HG03378 (cell line): Measurements from ENCODE around the gene FHOD3.
"Not testable (repeated sequence)": the region's sequence is repeated elsewhere in the genome, so short reads cannot be mapped to it uniquely, and the experiment has no call there.

ENCODE experiments used
- ATAC-seq: cut with Tn5 transposase; IDR thresholded peaks from one replicate; pipeline ENCODE4 v1.9.1; 2021; ENCODE audit warnings: mild to moderate bottlenecking, moderate library complexity; ENCODE audit not compliant: unreplicated experiment

Gene FHOD3

GRCh38 chr18:36719630-36720029 is 422.1 kb downstream of the FHOD3 start:
- ATAC-seq: no peak

DNA sequence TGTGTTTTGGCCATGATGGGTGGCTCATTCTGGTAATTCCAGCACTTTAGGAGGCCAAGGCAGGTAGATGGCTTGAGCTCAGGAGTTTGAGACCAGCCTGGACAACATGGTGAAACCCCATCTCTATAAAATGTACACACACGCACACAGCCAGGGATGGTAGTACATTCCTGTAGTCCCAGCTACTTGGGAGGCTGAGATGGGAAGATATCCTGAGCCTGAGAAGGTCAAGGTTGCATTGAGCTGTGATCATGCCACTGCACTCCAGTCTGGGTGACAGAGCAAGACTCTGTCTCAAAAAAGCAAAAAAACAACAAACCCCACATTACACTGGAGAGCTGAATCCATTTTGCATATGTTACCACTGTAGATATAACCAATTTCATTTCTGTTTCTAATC is 423.8 kb downstream of the FHOD3 start:
- not testable (repeated sequence) for ATAC-seq

GRCh38 chr18:36724169-36724568 is 426.7 kb downstream of the FHOD3 start:
- no peak for ATAC-seq

GRCh38 chr18:36724591-36725001 is 427.1 kb downstream of the FHOD3 start:
- ATAC-seq: no peak

DNA sequence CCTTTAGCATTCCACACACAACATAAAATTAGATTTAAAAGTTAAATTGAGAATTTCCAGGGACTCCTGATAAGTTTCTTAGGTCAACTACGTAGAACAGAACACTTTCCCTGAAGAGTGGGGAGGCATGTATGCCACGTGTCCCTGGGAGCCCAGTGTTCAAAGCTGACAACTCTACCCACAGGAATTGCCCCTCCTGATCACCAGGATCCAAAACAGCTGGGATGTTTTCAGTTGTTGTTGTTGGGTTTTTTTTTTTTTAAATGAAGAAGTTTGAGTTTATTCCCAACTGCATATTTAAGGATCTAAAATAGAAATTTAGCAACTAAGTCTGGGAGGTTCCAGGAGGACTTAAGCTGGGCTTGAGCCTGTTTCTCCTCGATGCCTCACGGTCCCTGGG is 430.8 kb downstream of the FHOD3 start:
- no peak for ATAC-seq

DNA sequence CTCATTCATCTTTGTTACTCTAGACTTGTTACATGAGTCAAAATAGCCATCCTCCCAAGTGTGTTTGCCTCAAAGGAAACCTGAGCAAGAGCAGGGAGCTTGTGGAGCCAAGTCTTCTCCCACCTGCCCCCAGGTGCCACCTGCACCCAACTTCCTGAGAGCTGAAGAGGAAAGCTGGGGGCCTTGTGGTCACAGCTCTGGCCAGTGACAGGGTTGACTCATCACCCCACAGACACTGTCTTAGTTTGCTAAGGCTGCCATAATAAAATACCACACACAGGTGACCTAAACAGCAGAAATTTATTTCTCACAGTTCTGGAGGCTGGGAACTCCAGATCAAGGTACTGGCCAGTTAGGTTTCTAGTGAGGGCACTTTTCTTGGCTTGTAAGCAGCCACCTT is 431.7 kb downstream of the FHOD3 start:
- no peak for ATAC-seq

GRCh38 chr18:36732264-36732663 is 434.8 kb downstream of the FHOD3 start:
- ATAC-seq: no peak

DNA sequence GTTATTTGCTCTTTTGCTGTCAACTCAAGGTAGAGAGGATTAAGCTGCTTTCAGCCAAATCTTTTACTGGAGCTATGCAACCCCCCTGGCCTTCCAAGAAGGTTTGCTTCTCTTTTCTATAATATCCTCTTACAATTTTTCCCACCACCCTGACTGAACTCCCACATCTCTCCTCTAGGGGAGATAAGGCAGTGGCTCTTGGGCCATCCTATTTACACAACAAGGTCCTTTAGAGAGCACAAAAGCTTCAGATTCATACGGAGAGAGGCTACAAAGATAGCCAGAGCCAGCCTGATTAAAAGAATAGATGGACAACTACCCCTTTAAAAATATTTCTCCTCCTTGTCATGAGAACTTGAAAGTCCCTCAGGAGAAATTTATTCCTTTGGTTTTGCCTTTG is 435.6 kb downstream of the FHOD3 start:
- no peak for ATAC-seq

- no peak for ATAC-seq
Measured at GRCh38 chr18:36734596-36734995, 437.1 kb downstream of the FHOD3 start.

DNA sequence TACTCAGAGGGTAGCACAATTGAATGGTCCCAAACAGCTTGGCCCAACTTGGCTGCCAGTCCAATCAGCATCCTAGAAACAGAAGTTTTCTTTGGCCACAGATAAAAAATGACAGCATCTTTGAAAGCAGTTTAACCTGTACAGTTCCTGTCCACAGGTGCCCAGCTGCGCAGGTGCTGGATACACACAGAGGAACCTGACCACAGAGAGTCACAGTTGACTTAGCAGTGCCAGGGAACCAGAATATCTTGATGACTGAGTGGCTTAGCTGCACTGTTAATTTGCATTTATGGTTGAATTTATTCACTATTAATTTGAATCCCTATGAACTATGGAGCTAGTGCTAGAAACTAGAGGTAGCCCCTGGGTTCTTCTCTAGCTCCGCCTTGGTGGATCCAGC is 437.6 kb downstream of the FHOD3 start:
- no peak for ATAC-seq

DNA sequence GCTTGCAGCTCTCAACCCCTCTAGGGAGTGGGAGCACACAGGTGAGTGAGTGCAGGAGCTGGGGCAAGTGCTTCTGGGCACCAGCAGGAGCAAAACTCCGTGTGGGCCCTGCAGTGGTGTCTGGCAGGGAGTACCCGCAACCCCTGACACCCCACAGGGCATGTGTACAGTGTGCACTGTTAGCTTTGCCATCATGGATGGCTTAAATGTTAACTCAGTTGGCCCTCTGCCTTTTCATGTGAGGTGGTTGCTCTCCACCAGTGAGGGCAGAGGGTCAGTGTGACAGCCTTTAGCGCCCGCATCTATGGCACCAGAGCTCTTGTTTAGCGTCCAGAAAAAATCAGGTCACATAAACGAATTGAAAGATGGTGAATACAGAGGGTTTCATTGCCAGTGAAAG is 438.6 kb downstream of the FHOD3 start:
- ATAC-seq: no peak

GRCh38 chr18:36737316-36737715 is 439.8 kb downstream of the FHOD3 start:
- ATAC-seq: no peak

GRCh38 chr18:36744261-36744876 is 446.9 kb downstream of the FHOD3 start:
- ATAC-seq: no peak

DNA sequence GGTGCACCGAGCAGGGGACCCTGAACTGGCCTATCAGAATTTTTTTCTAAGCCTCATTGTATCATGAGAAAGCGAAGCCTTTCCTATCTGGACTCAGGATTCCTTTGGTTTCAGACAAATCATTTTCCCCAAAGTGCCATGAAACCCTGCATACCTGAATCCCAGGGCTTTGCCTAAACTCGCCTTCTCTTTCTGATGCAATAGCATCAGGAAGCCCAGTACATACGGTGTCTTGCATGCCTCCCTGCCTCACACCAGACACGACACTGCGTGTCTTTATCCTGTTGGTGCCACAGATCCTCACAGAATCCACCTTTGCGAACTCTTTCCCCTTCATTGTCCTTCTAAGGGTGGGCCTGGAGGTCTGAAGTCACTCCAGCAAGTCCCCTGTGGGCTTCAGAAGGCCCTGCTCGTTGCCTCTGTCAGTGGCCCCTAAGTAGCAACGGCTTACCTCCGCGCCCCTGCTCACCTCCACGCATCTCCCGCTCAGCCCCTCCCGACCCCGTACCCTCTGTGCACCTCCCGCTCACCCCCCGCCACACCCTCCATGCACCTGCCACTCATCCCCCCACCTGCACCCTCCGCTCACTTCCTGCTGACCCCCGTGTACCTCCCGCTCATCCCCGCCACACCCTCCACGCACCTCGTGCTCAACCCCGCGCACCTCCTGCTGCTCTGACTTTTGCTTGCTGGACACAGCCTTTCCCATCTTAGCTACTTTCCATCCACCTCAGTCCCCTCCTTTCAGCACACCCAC is 447.9 kb downstream of the FHOD3 start:
- ATAC-seq: no peak

DNA sequence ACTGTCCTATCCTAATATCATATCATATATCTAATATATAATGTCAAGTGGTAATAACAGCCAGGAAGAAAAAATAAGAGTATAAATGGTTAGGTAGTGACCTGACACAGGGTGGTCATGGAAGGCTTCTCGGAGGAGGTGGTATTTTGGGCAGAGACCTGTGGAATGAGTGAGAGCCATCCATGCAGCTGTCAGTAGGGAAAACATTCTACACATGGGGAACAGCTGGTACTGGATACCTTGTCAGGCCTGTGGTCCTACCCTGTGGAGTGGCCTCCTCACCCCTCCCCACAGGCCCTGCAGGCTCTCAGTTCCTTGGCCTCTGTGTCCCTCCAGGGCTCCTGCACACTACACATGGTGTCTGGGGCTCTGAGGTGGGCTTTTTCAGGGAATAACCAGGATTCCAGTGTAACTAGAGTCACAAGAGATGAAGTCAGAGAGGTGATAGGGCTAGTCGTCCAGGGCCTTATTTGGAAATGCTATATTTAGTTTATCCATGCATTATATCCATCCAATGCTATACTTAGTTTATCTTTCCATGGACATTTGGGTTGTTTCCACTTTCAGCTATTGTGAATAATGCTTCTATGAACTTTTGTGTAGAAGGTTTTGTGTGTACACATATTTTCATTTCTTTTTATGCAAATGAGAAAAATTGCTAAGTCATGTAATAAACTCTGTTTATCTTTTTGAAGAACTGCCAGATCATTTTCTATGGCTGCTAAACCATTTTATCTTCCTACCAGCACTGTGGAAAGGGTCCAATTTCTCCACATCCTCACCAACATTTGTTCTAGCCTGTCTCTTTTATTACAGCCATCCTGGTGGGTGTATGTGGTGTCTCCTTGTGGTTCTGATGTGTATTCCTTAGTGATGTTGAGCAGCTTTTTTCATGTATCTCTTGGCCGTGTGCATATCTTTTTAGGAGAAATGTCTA is 455.7 kb downstream of the FHOD3 start:
- no peak for ATAC-seq

DNA sequence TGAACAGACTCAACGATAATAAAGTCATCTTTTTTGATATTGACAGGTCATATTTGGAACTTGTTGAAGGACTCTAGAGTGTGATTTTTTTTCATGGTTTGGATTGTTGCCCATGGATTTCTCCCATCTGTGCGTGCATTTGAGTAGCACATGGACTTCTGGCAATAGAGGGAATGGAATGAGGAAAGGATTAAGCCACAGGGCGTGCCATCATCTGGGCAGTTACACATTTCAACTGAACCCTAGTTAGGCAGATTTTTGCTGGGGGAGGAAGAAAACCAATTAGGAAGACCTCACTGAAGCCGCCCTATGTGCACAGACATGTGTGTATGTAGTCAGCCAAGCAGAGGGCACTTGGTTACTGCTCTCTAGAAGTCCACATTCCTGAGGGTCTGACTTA is 458.7 kb downstream of the FHOD3 start:
- no peak for ATAC-seq

DNA sequence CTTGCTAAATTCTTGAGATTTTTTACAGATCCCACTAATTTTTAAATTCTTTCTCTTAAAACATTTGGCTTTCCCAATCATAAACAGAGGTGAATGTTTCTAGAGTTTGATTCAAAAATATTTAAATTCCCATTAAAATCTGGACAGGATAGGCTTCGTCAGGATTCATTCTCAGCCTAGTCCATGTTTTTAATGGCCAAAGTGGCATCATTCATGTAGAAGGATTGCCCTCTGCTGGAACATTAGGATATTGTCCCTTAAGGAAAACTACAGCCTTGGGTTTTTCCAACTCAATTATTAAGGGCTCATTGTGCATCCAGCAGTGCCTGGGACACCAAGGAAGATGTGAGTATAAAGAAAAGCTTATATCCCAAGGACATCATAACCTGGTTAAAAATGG is 459.6 kb downstream of the FHOD3 start:
- no peak for ATAC-seq

DNA sequence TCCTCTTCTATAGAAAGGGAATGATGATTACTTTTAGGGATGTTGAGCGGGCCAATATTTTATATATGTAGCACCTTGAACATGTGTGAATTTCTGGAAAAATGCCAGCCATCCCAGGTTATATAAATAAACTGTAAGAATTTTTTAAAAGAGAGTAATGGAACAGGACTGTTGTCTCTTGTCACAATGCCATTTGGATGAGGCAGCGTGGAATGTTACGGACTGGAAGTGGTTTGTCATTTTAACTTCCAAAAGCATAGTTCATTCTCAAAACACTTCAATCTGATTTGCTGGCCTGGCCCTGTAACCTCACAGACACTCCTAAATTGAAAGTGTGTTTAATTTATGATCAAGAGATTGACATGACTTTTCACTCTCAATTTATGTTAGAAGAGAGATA is 460.5 kb downstream of the FHOD3 start:
- no peak for ATAC-seq

GRCh38 chr18:36758623-36759022 is 461.1 kb downstream of the FHOD3 start:
- no peak for ATAC-seq

DNA sequence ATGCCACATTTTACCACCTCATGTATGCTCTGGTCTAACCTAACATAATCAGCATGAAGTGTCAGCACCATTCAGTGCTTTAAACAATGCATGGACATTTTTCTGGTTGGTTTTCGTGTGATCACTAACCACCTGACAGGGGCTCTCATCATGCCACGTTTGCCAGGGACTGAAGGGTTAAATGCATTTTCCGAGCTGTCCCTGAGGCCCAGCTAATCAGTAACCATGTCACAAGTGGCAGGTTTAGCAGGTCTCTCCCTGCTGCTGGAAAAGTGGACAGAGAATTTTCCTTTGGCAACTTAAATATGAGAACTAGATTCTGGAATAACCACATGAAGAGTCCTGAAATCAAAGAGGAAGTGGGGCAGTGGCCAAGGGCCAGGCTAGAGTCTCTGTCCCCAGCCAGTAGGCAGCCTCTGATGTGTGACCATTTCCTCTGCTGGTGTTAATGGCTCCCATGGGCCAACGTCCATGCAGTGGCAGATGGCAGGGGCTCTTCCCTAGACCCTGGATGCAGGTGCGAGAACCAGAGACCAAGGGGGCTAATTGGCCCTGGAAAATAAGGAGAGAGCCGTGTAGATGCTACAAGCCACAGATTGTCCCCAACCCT is 461.8 kb downstream of the FHOD3 start:
- ATAC-seq: no peak

GRCh38 chr18:36760598-36760997 is 463.1 kb downstream of the FHOD3 start:
- ATAC-seq: no peak
